HuH-7.5 (cell line): Measurements from ENCODE around the gene TAAR2.
"Not testable (repeated sequence)": the region's sequence is repeated elsewhere in the genome, so short reads cannot be mapped to it uniquely, and the experiment has no call there.

ENCODE experiments used
- DNase-seq: peaks from one replicate; pipeline ENCODE4 v3.0.0; 2011; ENCODE audit warnings: low spot score

Gene TAAR2

DNA sequence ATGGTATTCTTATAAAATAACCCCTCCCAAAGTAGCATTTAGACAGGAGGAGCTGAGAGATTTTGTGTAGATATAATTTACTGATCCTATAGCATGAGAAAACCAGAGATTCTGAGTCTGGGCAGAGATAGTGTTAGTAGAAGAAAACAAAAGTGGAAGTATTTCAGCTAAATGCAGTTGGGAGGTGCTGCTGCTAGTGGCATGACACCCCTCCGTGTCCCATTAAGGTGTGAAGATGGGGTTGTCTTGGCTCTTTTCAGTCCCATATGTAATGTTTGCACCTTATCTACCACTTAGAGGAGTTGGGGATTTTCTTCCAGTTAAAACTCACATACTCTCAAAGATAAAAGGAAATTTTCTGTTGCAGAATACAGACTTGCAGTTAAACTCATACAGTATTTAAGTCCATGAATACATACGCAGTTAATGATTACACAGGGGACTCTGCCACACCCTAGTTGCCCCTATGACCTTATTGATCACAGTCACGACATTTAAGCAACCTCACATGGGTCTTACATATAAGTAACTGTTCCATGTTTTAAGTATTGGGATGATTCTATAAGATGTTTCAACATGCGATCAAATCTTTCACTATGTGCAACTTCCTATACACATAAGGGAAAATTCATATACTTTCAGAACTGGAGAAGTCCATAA, 11.5 kb downstream of the TAAR2 start:
- peak; percentile 15 for DNase-seq

DNA sequence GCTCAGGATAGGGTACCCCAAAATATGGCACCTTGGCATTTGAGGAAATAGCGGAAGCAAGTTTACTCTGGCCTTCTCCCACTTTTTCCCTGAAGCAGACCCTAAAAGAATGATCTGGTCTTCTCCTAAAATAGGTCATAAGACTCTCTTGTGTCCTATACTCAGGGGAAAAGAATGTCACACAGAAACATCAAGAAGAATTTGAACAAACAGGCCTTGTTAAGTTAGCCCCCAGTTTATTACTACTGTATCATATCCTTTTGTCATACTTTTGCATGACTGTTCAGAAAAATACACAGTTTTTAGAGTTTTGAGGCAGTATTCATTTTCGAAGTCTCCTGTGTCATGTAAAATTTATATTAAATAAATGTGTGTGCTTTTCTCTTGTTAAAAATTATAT, 12.5 kb downstream of the TAAR2 start:
- no peak for DNase-seq

DNA sequence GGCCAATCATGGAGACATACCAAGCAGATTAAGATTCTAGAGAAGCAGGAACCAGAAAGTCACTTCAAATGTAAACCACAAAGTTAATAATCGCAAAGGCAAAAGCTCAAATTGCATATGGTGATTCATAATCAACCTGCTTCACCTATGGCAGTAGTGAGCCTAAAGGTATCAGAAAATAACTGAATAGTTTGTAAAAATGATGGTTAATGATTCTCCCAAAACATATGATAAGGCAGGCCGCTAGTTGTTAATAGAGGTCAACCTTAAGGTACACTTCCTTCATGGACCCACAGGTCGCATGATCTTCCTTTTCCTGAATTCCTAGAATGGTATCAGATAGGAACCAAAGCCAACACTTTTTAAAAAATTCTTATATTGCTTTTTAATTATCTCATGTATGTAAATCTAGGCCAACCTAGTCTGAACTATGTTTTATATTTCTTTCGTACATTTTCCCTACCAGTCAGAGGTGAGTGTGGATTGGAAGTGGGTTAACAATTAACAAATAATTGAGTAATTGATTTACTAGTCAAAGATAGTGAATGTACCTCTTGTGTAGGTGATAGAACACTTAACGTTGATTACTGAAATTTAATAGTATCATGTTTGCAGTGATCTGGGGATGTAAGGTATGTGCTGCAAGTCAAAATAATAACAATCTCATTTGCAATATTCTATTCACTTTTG, 16.4 kb downstream of the TAAR2 start:
- DNase-seq: no peak

DNA sequence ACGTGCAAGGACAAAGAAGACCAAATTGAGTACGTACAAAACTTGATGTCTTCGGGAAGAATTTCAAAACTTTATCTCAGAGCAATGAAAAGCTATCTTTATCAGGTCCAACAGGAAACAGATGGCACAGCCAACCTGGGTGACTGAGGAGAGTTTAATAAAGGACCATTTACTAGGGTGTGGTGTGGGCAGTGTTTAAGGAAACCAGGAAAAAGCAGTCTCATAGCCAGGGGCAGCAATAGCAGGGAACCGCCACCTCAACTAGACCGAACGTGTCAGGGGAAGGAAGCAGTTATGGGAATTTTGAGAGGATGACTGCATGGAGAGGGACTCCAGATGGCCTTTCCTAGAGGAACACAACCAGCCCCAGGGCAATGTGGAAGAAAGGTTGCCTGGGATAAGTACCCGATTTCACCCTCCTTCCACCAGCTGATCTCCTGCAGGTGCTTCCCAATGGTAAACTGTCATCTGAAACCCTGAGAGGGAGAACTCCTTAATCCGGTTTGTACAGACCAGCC, 19.4 kb downstream of the TAAR2 start:
- DNase-seq: no peak

DNA sequence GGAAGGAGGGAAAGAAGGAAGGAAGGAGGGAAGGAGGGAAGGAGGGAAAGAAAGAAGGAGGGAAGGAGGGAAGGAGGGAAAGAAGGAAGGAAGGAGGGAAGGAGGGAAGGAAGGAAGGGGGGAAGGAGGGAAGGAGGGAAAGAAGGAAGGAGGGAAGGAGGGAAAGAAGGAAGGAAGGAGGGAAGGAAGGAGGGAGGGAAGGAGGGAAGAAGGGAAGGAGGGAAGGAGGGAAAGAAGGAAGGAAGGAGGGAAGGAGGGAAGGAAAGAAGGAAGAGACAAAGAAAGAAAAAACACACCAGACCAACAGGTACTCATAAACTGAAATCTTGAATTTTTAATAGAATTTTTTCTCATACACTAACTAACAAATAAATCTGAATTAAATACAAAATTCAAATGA, 23.2 kb downstream of the TAAR2 start:
- DNase-seq: not testable (repeated sequence)

DNA sequence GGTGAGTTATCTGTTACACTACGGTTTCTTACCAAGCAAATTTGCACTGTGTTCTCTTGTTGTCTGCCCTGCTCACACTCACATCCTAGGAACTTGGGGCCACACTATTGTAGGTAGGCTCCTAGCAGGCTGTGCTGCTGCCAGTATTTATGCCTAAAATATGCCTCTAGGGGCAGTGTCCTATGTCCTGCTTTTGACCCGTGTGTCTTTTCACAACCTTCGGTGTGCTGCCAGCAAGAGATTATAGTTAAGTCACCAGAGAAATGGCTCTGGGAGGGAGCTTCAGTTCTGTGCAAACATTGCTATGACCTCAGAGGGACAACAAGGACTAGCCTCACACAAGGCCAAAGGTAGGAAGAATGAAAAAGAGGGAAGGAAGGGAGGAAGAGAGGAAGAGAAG, 25.6 kb downstream of the TAAR2 start:
- DNase-seq: peak; percentile 31

DNA sequence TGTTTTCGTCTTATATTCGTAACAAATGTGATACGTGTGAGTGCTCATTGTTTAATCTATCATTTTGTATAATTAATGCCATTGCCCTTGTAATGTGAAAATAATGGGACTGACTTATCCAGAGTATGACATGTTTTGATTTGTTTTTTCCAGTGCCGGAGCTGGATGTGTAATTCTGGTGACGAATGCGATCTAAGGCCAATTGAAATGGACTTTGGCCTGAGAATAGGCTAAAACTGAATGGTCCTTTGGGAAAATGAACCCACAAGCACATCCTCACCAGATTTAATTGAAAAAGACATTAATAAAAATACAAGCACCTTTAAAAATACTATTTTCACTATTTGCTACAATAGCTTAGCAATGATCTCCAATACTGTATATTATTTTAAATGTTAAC, 27.9 kb downstream of the TAAR2 start:
- DNase-seq: no peak

DNA sequence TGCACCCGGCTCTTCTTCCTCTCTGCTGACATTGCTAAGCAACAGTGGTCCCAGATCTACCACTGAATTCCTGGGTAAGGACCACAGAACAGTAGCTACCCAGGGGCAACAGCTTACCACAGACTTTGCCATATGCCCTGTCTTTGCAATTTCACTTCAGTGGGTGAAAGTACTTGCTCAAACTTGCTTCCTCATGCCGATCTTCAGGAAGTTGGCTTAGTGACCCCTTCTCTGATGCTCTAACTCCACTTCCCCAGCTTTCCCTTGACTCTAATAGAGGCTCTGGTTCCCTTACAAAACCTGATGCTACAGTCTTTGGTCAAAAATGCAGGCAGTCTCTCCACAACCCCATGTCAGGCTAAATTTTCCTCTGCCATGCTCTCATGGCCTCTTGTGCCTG, 31.2 kb downstream of the TAAR2 start:
- no peak for DNase-seq

DNA sequence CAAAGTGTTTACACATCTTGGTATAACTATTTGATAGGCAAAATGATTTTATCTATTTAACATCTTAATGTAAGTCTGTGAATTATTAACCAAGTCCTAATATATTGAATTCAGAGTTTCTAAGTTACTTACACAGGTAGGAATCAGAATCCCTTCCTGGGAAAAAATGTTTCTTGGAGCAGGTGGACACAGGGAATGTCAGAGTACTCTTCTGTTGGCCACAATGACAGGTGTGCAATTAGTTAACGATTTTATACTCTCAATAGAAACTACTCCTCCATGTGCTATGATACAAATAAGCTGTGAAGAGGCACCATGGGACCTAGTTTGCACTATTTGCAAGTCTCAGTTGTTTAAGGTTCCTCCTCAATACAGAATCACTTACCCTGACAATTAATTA, 33.7 kb downstream of the TAAR2 start:
- no peak for DNase-seq

DNA sequence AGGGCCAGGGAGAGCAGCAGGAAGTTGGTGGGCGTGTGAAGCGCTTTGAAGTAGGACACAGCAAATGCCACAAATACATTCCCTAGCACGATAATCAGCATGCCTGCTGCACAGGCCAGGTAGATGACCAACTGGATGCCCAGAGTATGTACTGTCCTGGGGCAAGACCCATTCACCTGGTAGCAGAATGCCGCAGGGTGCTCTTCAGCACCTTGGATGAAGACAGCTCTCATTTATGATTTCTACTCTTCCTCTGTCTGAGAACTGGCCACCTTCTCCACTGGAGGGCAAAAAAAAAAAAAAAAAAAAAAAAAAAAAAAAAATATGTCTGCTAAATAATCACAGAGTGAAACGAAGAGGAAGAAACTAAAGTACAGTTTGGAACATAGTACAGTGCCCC, 34.6 kb downstream of the TAAR2 start, which contains the start of gene TAAR5:
TAAR5 (minus strand) TSS at position 288 of the 400 bp plus-strand sequence; CDS start at position 233, 55 bp downstream.
- no peak for DNase-seq

DNA sequence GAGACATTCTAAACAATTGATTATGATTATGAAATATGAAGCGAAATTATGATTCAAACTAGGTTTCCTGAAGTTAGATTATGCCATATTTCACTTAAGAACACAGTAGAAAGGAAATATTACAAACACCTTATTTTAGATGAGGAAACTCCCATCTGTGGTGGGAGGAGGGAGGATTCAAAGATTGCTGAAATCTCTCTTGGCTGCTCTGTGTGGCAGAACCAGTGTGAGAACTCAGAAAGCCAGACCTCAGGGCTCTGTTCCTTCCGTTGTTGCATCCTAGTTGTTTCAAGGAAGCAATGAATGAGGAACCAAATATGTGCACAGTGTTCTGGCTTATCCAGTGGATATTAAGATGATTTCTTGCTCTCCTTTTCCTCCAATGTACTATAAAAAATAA, 36.7 kb downstream of the TAAR2 start:
- DNase-seq: no peak

DNA sequence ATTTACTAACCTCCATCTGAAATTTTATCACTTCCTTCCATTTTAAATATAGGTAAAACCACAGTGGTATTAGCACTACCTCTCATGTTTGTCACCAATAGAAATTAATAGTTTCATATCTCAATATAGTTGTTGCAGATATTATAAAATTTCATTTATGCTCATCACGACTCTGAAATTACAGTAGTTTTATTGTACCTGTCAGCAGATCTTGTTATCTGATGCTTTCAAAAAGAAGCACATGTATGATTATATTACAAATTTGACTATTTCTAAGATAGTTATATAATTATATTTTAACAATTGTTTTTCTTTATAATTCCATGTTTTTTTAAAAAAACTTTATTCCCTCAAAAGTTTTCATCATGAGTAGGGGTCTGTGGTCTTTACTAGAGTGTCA, 39.4 kb downstream of the TAAR2 start:
- no peak for DNase-seq

DNA sequence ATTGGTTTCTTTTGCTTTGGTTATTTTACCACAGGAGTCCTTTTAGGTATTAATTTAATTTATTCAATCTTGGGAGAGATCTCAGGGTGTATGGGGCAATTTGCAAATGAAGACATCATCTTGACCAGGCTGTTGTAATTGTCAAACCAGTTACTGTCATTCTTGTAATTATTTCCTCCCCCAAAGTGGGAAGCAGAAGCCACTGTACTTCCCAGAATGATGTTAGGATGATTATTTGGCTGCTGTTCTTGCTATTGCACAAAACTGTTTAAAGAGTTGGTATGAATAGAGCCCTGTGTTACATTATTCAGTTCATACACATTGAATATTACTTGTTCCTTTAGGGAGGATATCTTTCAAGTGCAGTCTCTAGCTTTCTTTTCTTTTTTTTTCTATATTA, 52.3 kb downstream of the TAAR2 start:
- DNase-seq: no peak

DNA sequence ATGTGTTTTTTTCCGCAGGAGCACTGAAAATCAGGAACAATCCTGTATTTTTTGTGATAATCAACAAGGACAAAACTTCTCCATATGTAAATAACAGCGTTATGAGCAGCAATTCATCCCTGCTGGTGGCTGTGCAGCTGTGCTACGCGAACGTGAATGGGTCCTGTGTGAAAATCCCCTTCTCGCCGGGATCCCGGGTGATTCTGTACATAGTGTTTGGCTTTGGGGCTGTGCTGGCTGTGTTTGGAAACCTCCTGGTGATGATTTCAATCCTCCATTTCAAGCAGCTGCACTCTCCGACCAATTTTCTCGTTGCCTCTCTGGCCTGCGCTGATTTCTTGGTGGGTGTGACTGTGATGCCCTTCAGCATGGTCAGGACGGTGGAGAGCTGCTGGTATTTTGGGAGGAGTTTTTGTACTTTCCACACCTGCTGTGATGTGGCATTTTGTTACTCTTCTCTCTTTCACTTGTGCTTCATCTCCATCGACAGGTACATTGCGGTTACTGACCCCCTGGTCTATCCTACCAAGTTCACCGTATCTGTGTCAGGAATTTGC, 53.8 kb downstream of the TAAR2 start, which contains the start of gene TAAR6:
TAAR6 (plus strand) TSS at position 102 of the 557 bp plus-strand sequence; CDS start at position 102, 0 bp downstream.
- no peak for DNase-seq

DNA sequence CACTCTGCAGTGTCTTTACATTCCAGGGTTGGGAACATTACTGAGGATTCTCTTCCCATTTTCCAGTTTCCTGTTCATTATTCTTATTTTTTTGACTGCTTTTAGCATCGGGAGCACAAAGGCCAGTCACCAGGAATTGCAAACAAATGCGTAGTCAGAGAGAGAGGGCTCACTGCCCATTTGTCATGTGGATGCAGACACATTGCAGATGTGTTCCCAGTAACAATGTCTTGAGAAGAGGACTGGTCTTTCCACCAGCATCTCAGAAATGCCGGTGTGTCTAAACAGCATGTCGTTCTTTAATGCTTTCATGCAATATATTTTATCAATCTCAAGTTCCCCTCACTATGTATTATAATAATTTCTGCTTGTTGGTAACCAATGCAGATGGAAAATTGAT, 54.9 kb downstream of the TAAR2 start:
- DNase-seq: no peak

DNA sequence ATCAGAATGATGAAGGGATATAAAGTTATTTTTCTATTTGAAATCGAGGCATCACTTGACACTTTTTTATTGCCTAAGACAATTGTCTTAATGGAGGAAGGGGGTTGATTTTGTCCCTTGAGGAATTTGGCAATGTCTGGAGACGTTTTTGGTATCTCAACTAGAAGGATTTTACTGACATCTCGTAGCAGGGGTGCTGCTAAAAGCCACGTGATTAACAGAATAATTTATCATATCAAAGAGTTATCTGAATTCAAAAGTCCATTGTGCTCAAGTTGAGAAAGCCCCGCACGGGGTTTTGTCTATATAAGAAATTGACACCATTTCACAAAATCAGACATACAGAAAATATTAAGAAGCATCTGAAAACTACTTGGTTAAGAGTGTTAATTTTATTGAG, 55.5 kb downstream of the TAAR2 start:
- no peak for DNase-seq

DNA sequence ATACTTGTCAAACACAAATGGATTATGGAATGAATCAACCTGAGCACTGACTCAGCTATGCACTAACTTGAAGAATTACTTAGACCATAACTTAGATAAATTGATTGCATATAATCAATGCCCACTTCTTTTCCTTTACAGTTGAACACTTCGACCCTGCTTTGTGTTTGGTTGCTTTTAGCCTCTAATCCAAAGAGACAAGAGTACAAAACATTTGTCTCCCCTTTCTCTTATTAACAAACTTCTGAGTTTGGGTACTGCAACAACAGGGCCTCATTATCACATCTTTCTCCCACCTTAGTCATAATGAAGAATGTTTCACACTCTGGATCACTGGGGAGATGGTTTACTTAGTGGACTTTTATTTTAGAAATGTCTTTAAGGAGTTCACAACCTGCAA, 56.5 kb downstream of the TAAR2 start:
- no peak for DNase-seq
